ENCODE measurements around the gene PHLDB1.

The PHLDB1 gene

GRCh38 chr11:118689852-118690552, 82.6 kb downstream of the PHLDB1 start:
- peak; percentile 75 for DNase-seq

GRCh38 chr11:118690553-118691304, 83.3 kb downstream of the PHLDB1 start:
- DNase-seq = no peak

- peak; percentile 70 for DNase-seq
Measured at GRCh38 chr11:118691926-118692830, 84.8 kb downstream of the PHLDB1 start.

- no peak for DNase-seq
Measured at GRCh38 chr11:118694185-118694584, 86.8 kb downstream of the PHLDB1 start.

GRCh38 chr11:118694771-118695170, 87.4 kb downstream of the PHLDB1 start:
- no peak for DNase-seq

- DNase-seq = no peak
Measured at GRCh38 chr11:118696673-118697226, 89.3 kb downstream of the PHLDB1 start.

GRCh38 chr11:118697346-118697745, 89.9 kb downstream of the PHLDB1 start:
- no peak for DNase-seq

- DNase-seq = peak; percentile 5
Measured at GRCh38 chr11:118699506-118700220, 92.2 kb downstream of the PHLDB1 start.

GRCh38 chr11:118703563-118704106, 96.2 kb downstream of the PHLDB1 start:
- no peak for DNase-seq

- DNase-seq = no peak
Measured at GRCh38 chr11:118705111-118705741, 97.8 kb downstream of the PHLDB1 start.

GRCh38 chr11:118705791-118706545, 98.6 kb downstream of the PHLDB1 start:
- no peak for DNase-seq

- no peak for DNase-seq
Measured at GRCh38 chr11:118706546-118706825, 99.1 kb downstream of the PHLDB1 start.
